Activated CD8-positive, alpha-beta memory T cell treated with anti-CD3 and anti-CD28 coated beads, Interleukin-2, amount 50 U/mL, for 24 hours (primary cell): Measurements from ENCODE around the gene TFAP2B.

Experiments used
- DNase-seq: peaks from one replicate; pipeline ENCODE4 v3.0.0-alpha.2; 2020; ENCODE audit errors: extremely low read depth

Gene TFAP2B

GRCh38 chr6:50848989-50849795, 30.5 kb downstream of the TFAP2B start:
- no peak for DNase-seq

- no peak for DNase-seq
Observed at GRCh38 chr6:50849796-50850180, 31.1 kb downstream of the TFAP2B start.

GRCh38 chr6:50850223-50851048, 31.8 kb downstream of the TFAP2B start:
- no peak for DNase-seq

- DNase-seq: no peak
Observed at GRCh38 chr6:50851049-50851845, 32.6 kb downstream of the TFAP2B start.

GRCh38 chr6:50853939-50854338, 35.3 kb downstream of the TFAP2B start:
- DNase-seq: no peak

- DNase-seq: no peak
Observed at GRCh38 chr6:50861692-50862091, 43.0 kb downstream of the TFAP2B start.

- no peak for DNase-seq
Observed at GRCh38 chr6:50862176-50862575, 43.5 kb downstream of the TFAP2B start.

- no peak for DNase-seq
Observed at GRCh38 chr6:50864601-50865000, 45.9 kb downstream of the TFAP2B start.

GRCh38 chr6:50868466-50868865, 49.8 kb downstream of the TFAP2B start:
- no peak for DNase-seq

- no peak for DNase-seq
Observed at GRCh38 chr6:50873167-50873566, 54.5 kb downstream of the TFAP2B start.

GRCh38 chr6:50884364-50884763, 65.7 kb downstream of the TFAP2B start:
- no peak for DNase-seq

- no peak for DNase-seq
Observed at GRCh38 chr6:50887112-50887511, 68.4 kb downstream of the TFAP2B start.

- DNase-seq: no peak
Observed at GRCh38 chr6:50889497-50889896, 70.8 kb downstream of the TFAP2B start.

- no peak for DNase-seq
Observed at GRCh38 chr6:50889935-50890334, 71.3 kb downstream of the TFAP2B start.

- no peak for DNase-seq
Observed at GRCh38 chr6:50890579-50890978, 71.9 kb downstream of the TFAP2B start.

- DNase-seq: no peak
Observed at GRCh38 chr6:50891290-50891689, 72.6 kb downstream of the TFAP2B start.
